IMR-90 (cell line): ENCODE data around the gene MUC6. TPM values are rescaled to one million over a fixed set of nuclear protein-coding genes. Genes with fewer than 3 reads are reported as not detected.

ENCODE experiments used
- ATAC-seq: fragments of 200-7000 bp; cut with Tn5 transposase; 2 replicates; pipeline ENCODE4 v1.9.1; 2020; ENCODE audit warnings: low read depth, mild to moderate bottlenecking, moderate library complexity
- BruUV-seq: library from RNA; stranded (reverse); fragments of 400-500 nt; replicated peaks from 2 replicates; lab custom pipeline; 2021; lab: Mats Ljungman, UMichigan
- CTCF ChIA-PET: fragments of 300-600 bp; formaldehyde crosslinking; extraction: SDS; loops from one replicate; lab custom pipeline; 2021; ENCODE audit warnings: antibody characterized with exemption; lab: Yijun Ruan, JAX
- POLR2A ChIA-PET: fragments of 300-600 bp; sonication (Branson Sonifier 250); formaldehyde crosslinking; loops from one replicate; lab custom pipeline; 2022; ENCODE audit warnings: antibody characterized with exemption; ENCODE audit not compliant: unreplicated experiment; lab: Charles Lee
- DNase-seq: peaks from one replicate; pipeline ENCODE4 v3.0.0; 2013
- H2AFZ ChIP-seq: replicated peaks from 2 replicates; pipeline ENCODE3; 2013; ENCODE audit warnings: low read length, mild to moderate bottlenecking; ENCODE audit not compliant: poor library complexity
- H2AK5ac ChIP-seq: 2 replicates; pipeline ENCODE4 v1.6.1; 2013; ENCODE audit warnings: low read depth, low read length, inconsistent platforms
- H2AK9ac ChIP-seq: replicated peaks from 2 replicates; pipeline ENCODE3; 2013; ENCODE audit warnings: mild to moderate bottlenecking, low read depth, low read length, moderate library complexity; ENCODE audit not compliant: poor library complexity
- H2BK120ac ChIP-seq: 2 replicates; pipeline ENCODE4 v1.6.1; 2013; ENCODE audit warnings: low read depth, low read length, inconsistent platforms
- H2BK15ac ChIP-seq: 3 replicates; pipeline ENCODE4 v1.6.1; 2013; ENCODE audit warnings: low read depth, low read length, inconsistent platforms
- H2BK20ac ChIP-seq: 2 replicates; pipeline ENCODE4 v1.6.1; 2013; ENCODE audit warnings: low read depth, mild to moderate bottlenecking, inconsistent platforms, low read length, moderate library complexity
- H2BK5ac ChIP-seq: 2 replicates; pipeline ENCODE4 v1.6.1; 2013; ENCODE audit warnings: mild to moderate bottlenecking, low read depth, low read length, inconsistent platforms; ENCODE audit not compliant: poor library complexity, severe bottlenecking
- H3K14ac ChIP-seq: replicated peaks from 2 replicates; pipeline ENCODE4 v1.6.1; 2013; ENCODE audit warnings: low read depth, low read length, inconsistent platforms
- H3K18ac ChIP-seq: 2 replicates; pipeline ENCODE4 v1.6.1; 2013; ENCODE audit warnings: low read depth, low read length, control low read depth
- H3K23ac ChIP-seq: 2 replicates; pipeline ENCODE4 v1.6.1; 2013; ENCODE audit warnings: low read depth, low read length, inconsistent platforms
- H3K27ac ChIP-seq: 2 replicates; pipeline ENCODE4 v1.5.1; 2013; ENCODE audit warnings: mild to moderate bottlenecking, control low read depth, low read length; ENCODE audit not compliant: insufficient read depth
- H3K27me3 ChIP-seq: 2 replicates; pipeline ENCODE4 v1.6.1; 2013; ENCODE audit warnings: low read length; ENCODE audit not compliant: control insufficient read depth, insufficient read depth
- H3K36me3 ChIP-seq: 2 replicates; pipeline ENCODE4 v1.6.1; 2013; ENCODE audit warnings: low read length, mixed read lengths; ENCODE audit not compliant: control insufficient read depth, insufficient read depth
- H3K4ac ChIP-seq: 2 replicates; pipeline ENCODE4 v1.6.1; 2013; ENCODE audit warnings: low read depth, low read length, inconsistent platforms
- H3K4me1 ChIP-seq: 2 replicates; pipeline ENCODE4 v1.6.1; 2013; ENCODE audit warnings: low read length, mixed read lengths; ENCODE audit not compliant: control insufficient read depth, insufficient read depth
- H3K4me2 ChIP-seq: 2 replicates; pipeline ENCODE4 v1.6.1; 2013; ENCODE audit warnings: low read depth, mild to moderate bottlenecking, control low read depth, low read length, moderate library complexity
- H3K4me3 ChIP-seq: 2 replicates; pipeline ENCODE4 v1.5.1; 2013; ENCODE audit warnings: low read depth, mild to moderate bottlenecking, control low read depth, low read length, moderate library complexity; ENCODE audit not compliant: insufficient read depth
- H3K56ac ChIP-seq: 2 replicates; pipeline ENCODE4 v1.6.1; 2013; ENCODE audit warnings: low read length, inconsistent platforms; ENCODE audit not compliant: insufficient read depth; ENCODE audit errors: extremely low read depth
- H3K79me1 ChIP-seq, 2 experiments: 2 replicates each; pipeline ENCODE4 v1.6.1; 2013; ENCODE audit warnings: low read length in 2 of 2, inconsistent platforms in 1 of 2, low read depth in 1 of 2
- H3K9ac ChIP-seq: 2 replicates; pipeline ENCODE4 v1.6.1; 2013; ENCODE audit warnings: low read depth, low read length, control low read depth
- H3K9me1 ChIP-seq: 2 replicates; pipeline ENCODE4 v1.6.1; 2013; ENCODE audit warnings: low read length, inconsistent platforms; ENCODE audit not compliant: insufficient read depth
- H3K9me3 ChIP-seq: 2 replicates; pipeline ENCODE4 v1.6.1; 2013; ENCODE audit warnings: low read length; ENCODE audit not compliant: control insufficient read depth, insufficient read depth
- H4K20me1 ChIP-seq: 2 replicates; pipeline ENCODE4 v1.6.1; 2013; ENCODE audit warnings: low read length, inconsistent platforms; ENCODE audit not compliant: insufficient read depth
- H4K5ac ChIP-seq: 2 replicates; pipeline ENCODE4 v1.6.1; 2013; ENCODE audit warnings: mild to moderate bottlenecking, low read depth, low read length, control low read depth
- H4K8ac ChIP-seq, 2 experiments: 2 replicates each; pipeline ENCODE4 v1.6.1; 2013; ENCODE audit warnings: low read depth in 2 of 2, low read length in 2 of 2, control low read depth in 1 of 2, inconsistent platforms in 1 of 2
- H4K91ac ChIP-seq: 2 replicates; pipeline ENCODE4 v1.6.1; 2013; ENCODE audit warnings: low read depth, low read length, inconsistent platforms; ENCODE audit not compliant: insufficient read depth
- SMC3 ChIP-seq: fragments of 150-350 bp; IDR thresholded peaks from 2 replicates; pipeline ENCODE4 v1.6.1; 2016; ENCODE audit warnings: low read depth, mild to moderate bottlenecking, antibody characterized with exemption, low read length, moderate library complexity
- WGBS, 2 experiments: methylation state at CpG; one replicate each; pipeline versions ENCODE4 v1.1.5 to v1.1.7; 2013; ENCODE audit warnings: missing lambda C conversion rate in 2 of 2; ENCODE audit not compliant: insufficient read length in 1 of 2; ENCODE audit errors: extremely low coverage in 2 of 2; 5-methylcytosine and 5-hydroxymethylcytosine counted together
- dilution Hi-C: fragments of 300-500 bp; cut with HindIII; formaldehyde crosslinking; loops from one replicate; pipeline ENCODE4 v1.14.3; 2018; ENCODE audit warnings: low sequenced_read_pairs; ENCODE audit not compliant: unreplicated experiment
- in situ Hi-C: fragments of 300-500 bp; cut with MboI; formaldehyde crosslinking; loops from 3 replicates; pipeline ENCODE4 v1.14.3; 2019; ENCODE audit warnings: low sequenced_read_pairs, inconsistent platforms, mixed read lengths
- intact Hi-C: fragments of 100-400 bp; cut with micrococcal nuclease; formaldehyde crosslinking; loops from 2 replicates; pipeline ENCODE4 v1.10.0; 2022
- polyA plus RNA-seq, 3 experiments: library from polyadenylated mRNA; depleted of rRNA; stranded (reverse); fragments of >200 nt; gene quantifications; 2 replicates each; pipeline ENCODE4 v1.2.3, GENCODE V29; 2012; ENCODE audit warnings: low replicate concordance in 1 of 3
- total RNA-seq: library from RNA; depleted of rRNA; stranded (reverse); fragments of >200 nt; gene quantifications from 2 replicates; pipeline ENCODE4 v1.2.3, GENCODE V29; 2012

MUC6 gene
- total and polyA plus RNA-seq, 2 of the 4 experiments (the other 2 are of a cell fraction) = not detected

DNA sequence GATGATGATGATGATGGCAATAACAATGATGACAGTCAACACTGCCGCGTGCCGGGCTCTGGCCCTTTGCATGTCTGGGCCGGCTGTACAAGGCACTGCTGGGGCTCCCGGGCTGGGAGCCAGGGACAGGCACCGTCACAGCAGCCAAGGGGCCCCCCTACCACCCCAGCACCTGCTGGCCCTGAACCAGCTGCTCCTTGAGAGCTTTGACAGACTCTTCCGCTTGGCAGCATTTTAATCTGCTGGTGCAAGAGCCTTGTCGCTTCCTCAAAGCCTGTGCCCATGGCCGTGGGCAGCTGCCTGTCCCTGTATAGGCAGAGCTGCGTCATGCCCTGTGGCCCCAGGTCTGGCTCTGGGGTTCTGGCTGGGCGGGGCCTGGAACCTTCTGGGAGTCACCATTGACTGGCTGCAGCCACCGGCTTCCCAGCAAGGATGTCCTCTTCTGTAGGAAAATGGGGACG lies 12.9 kb upstream of the MUC6 start:
- intact Hi-C loops = no loop called here
- H4K5ac ChIP-seq = no peak overlapping the region
- ATAC-seq (no peak), DNase-seq (no peak)
- in situ Hi-C loops = no loop called here
- POLR2A ChIA-PET = no interaction called here
- H4K91ac ChIP-seq = no peak overlapping the region
- peaks cover 28% of the 10 kb centered on the region for H3K27me3 ChIP-seq
- H3K4me3 ChIP-seq = no peak overlapping the region
- no peak overlapping the region for H3K27ac ChIP-seq
- TF ChIP-seq SMC3 = no peak
- H2BK120ac ChIP-seq = no peak overlapping the region
- no peak overlapping the region for H4K8ac ChIP-seq
- H3K23ac ChIP-seq = no peak overlapping the region
- H3K4me2 ChIP-seq = no peak overlapping the region
- H2AK9ac ChIP-seq = no peak overlapping the region
- no peak overlapping the region for H2AK5ac ChIP-seq
- H2AFZ ChIP-seq = no peak overlapping the region
- no peak overlapping the region for H3K9ac ChIP-seq
- H4K20me1 ChIP-seq = no peaks in the 10 kb centered on the region
- H3K14ac ChIP-seq = no peak overlapping the region
- H2BK15ac ChIP-seq = no peak overlapping the region
- no peaks in the 10 kb centered on the region for H3K9me3 ChIP-seq
- 66% methylated on average over 5 of the region's 13 CpGs; no CpG with 5 or more reads in 1 of the 2 experiments for WGBS, 2 experiments
- CTCF ChIA-PET = no interaction called here
- no peak overlapping the region for H3K18ac ChIP-seq
- H2BK5ac ChIP-seq = no peak overlapping the region
- no peaks in the 10 kb centered on the region for H3K9me1 ChIP-seq
- no peaks in the 10 kb centered on the region; the same call in 1 of the 2 replicates for H3K4me1 ChIP-seq
- H3K79me1 ChIP-seq = no peaks in the 10 kb centered on the region
- no peak overlapping the region for H3K56ac ChIP-seq
- H3K4ac ChIP-seq = no peak overlapping the region
- dilution Hi-C loops = no loop called here
- H3K36me3 ChIP-seq = no peaks in the 10 kb centered on the region
- BruUV-seq = no TSS peak
- no peak overlapping the region for H2BK20ac ChIP-seq
